Left ventricle myocardium inferior (tissue), 1 donor: Measurements from ENCODE around the gene PHLPP1. TPM values are rescaled to one million over a fixed set of nuclear protein-coding genes. Genes with fewer than 3 reads are reported as not detected.

Experiments
- DNase-seq: peaks from one replicate; pipeline ENCODE4 v3.0.0-alpha.2; 2020
- H3K27ac ChIP-seq: fragments of 200-600 bp; replicated peaks from 2 replicates; pipeline ENCODE4 v1.8.0; 2021
- H3K27me3 ChIP-seq: fragments of 200-600 bp; 2 replicates; pipeline ENCODE4 v1.8.0; 2021; ENCODE audit warnings: low read depth
- H3K36me3 ChIP-seq: fragments of 200-600 bp; 2 replicates; pipeline ENCODE4 v1.8.0; 2021
- H3K4me1 ChIP-seq: fragments of 200-600 bp; 2 replicates; pipeline ENCODE4 v1.8.0; 2021
- H3K4me3 ChIP-seq: fragments of 200-600 bp; 2 replicates; pipeline ENCODE4 v1.8.0; 2021; ENCODE audit warnings: mild to moderate bottlenecking, moderate library complexity
- H3K9me3 ChIP-seq: fragments of 200-600 bp; replicated peaks from 2 replicates; pipeline ENCODE4 v1.8.0; 2021
- CTCF ChIP-seq: fragments of 200-600 bp; IDR thresholded peaks from 2 replicates; pipeline ENCODE4 v1.8.0; 2021; ENCODE audit warnings: antibody characterized with exemption, mild to moderate bottlenecking, borderline replicate concordance
- intact Hi-C: fragments of 100-400 bp; cut with micrococcal nuclease; formaldehyde crosslinking; loops from one replicate; pipeline ENCODE4 v1.11.0; 2022
- total RNA-seq: library from RNA; stranded (reverse); fragmentation: NEBNext Ultra II Directional; extraction: Animal tissue kit (Norgen Biotek cat#: 25700); gene quantifications from one replicate; pipeline ENCODE4 v1.2.1, GENCODE V29; 2021
- donor health status: DM: no; HTN: yes; CAD: no; lungs with severe emphysema.

Gene PHLPP1
- total RNA-seq, 1 donor from 2014 or later = 5.9 TPM

- Histone ChIP-seq H3K27ac (no peak overlapping the region), H3K4me1 (no peaks in the 10 kb centered on the region), H3K4me3 (no peak overlapping the region), H3K36me3 (no peaks in the 10 kb centered on the region), H3K27me3 (no peaks in the 10 kb centered on the region), H3K9me3 (no peaks in the 10 kb centered on the region)
- no peak for DNase-seq
- intact Hi-C loops = no loop called here
- no peak for TF ChIP-seq CTCF
Observed at GRCh38 chr18:63007231-63007630, 291.9 kb downstream of the PHLPP1 start.

GRCh38 chr18:63016270-63016669 is 300.9 kb downstream of the PHLPP1 start:
- DNase-seq = no peak
- TF ChIP-seq CTCF = peak; percentile 83

GRCh38 chr18:63017076-63017475 is 301.7 kb downstream of the PHLPP1 start:
- H3K27me3 ChIP-seq = peaks cover 23% of the 10 kb centered on the region
- TF ChIP-seq CTCF = no peak
- peaks cover 13% of the 10 kb centered on the region for H3K9me3 ChIP-seq
- no peak overlapping the region for H3K4me3 ChIP-seq
- H3K4me1 ChIP-seq = peaks cover 3% of the 10 kb centered on the region
- no peak overlapping the region for H3K27ac ChIP-seq
- no peak for DNase-seq
- H3K36me3 ChIP-seq = no peaks in the 10 kb centered on the region
- intact Hi-C loops = loop anchor here (10.0 kb wide), 2 partner anchors 308 to 418 kb away; no protein-coding TSS in a partner anchor

More at GRCh38 chr18:63016270-63016669, 300.9 kb downstream of the PHLPP1 start:
- Histone ChIP-seq H3K9me3 (peaks cover 13% of the 10 kb centered on the region), H3K4me3 (no peak overlapping the region), H3K36me3 (no peaks in the 10 kb centered on the region), H3K27me3 (peaks cover 23% of the 10 kb centered on the region), H3K27ac (no peak overlapping the region), H3K4me1 (peaks cover 3% of the 10 kb centered on the region)
- intact Hi-C loops = loop anchor here (10.0 kb wide), 2 partner anchors 309 to 419 kb away; no protein-coding TSS in a partner anchor

- Histone ChIP-seq H3K4me1 (peaks cover 3% of the 10 kb centered on the region), H3K36me3 (no peaks in the 10 kb centered on the region), H3K27me3 (peaks cover 23% of the 10 kb centered on the region), H3K9me3 (peaks cover 13% of the 10 kb centered on the region), H3K27ac (no peak overlapping the region), H3K4me3 (no peak overlapping the region)
- TF ChIP-seq CTCF = no peak
- intact Hi-C loops = loop anchor here (10.0 kb wide), 2 partner anchors 307 to 417 kb away; no protein-coding TSS in a partner anchor
- no peak for DNase-seq
Observed at GRCh38 chr18:63017977-63018376, 302.6 kb downstream of the PHLPP1 start.

- DNase-seq = no peak
- H3K9me3 ChIP-seq = peaks cover 12% of the 10 kb centered on the region
- no peaks in the 10 kb centered on the region for H3K27me3 ChIP-seq
- no peak overlapping the region for H3K4me3 ChIP-seq
- H3K36me3 ChIP-seq = no peaks in the 10 kb centered on the region
- peak; percentile 62 for TF ChIP-seq CTCF
- H3K4me1 ChIP-seq = peaks cover 3% of the 10 kb centered on the region
- H3K27ac ChIP-seq = no peak overlapping the region
- intact Hi-C loops = no loop called here
Observed at GRCh38 chr18:63022429-63023022, 307.2 kb downstream of the PHLPP1 start.
